NCI-H2029 (cell line): ENCODE measurements around the gene PRKCE.
"Not testable (repeated sequence)": the region's sequence is repeated elsewhere in the genome, so short reads cannot be mapped to it uniquely, and the experiment has no call there.

Source experiments
- DNase-seq: peaks from one replicate; lab custom pipeline; 2025; lab: John Stamatoyannopoulos, UW

PRKCE gene

DNA sequence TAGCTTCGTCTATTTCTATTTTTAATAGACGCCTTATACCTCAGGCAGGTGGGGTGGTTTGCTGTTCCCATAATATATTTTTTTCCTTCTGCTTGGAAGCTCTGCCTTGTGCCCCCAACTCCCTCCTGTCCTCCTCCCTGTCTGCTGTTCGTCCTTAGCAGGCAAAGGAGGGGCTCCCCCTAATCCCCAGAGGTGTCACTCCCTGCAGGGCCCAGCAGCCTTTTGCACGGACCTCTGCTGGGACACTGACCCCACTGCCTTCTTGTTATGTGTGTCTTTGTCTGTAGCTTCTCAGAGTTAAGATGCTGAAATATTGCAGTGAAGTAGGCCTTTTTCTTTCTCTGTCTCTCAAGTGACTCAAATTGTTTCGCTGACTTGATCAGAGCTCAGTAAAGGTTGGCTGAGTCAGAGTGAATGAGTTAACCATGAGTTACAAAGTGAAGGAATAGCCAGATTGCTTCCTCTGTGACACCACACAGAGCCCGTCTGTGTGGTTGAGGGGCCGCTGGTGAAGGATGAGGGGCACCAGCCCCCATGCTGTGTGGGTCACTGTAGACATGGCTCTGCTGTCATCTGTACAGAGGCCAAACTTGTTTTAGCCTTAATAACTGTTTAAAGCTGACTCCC, 47.7 kb downstream of the PRKCE start:
- no peak for DNase-seq

DNA sequence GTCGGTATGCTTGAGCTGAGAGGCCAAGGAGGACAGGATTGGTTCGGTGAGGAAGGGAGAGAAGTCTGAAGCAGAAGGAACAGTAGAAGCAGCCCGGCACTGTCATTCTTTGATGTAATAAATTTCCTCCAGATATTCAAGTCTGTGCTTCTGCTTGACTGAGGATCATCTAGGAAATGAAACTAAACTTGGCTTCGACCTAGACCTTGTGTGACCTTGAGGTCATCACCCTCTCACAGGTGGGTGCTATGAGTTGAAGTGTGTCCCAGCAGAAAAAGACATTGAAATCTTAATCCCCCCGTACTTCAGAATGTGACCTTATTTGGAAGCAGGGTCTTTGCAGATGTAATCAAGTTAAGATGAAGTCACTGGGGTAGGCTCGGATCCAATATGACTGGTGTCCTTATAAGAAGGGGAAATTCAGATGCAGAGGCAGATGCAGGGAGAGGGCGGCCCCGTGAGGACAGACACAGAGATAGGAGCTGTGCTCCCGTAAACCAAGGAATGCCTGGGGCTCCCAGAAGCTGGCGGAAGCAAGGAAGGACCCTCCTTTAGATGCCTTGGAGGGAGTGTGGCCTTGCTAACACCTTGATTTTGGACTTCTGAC, 49.0 kb downstream of the PRKCE start:
- no peak for DNase-seq

DNA sequence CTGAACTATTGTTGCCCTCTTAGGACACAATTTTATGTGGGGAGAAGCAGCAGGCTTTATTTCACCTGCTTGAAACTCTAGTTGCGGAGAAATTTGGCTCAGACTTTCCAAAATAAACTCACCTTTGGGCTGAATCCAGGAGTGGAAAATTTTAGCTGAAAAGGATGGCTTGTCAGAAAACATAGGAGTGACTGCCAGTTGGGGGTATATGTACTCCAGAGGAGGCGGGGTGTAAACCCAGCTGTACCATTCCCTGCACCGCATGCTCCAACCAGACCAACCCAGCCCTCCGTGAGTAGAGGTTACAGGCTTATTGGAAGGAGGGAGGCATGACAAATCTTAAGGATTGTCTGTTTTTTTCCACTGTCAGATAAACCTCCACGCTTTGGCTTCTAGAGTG, 53.8 kb downstream of the PRKCE start:
- DNase-seq, result no peak

DNA sequence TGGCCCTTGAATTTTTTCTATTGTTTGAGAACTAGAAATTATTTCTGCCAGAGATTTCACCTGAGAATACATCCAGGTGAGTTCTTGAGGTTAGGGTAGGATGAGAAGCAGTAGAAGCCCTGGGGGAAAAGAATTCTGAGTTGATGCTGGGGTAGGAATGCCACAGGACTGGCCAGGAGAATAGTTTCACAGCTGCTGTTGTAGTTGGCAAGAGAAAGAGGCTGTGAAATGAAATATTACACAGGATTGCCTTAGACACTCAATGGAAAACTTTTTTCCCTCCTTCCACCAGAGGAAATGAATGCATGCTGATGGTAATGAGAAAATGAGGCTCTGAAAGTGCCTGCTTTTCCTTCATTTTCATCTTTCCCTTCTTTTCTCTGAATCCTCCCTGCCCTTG, 54.6 kb downstream of the PRKCE start:
- no peak for DNase-seq

DNA sequence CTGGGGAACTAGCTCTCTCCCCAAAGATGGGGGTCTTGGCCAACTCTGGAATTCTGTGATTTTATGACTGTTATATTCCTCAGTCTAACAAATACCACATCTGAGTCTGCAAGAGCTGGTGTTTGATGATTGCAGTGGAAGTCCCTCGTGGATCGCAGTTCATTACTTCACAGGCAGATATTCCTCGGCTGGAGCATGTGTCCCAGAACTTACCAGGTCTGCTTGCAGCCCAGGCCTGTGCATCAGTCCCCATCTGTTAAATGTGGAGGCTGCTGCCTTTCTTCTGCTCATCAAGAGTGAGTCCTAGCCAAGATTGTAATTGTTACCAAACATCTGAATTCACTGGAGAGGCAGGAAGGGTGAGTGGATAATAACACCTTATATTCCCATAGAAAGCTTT, 55.5 kb downstream of the PRKCE start:
- no peak for DNase-seq

DNA sequence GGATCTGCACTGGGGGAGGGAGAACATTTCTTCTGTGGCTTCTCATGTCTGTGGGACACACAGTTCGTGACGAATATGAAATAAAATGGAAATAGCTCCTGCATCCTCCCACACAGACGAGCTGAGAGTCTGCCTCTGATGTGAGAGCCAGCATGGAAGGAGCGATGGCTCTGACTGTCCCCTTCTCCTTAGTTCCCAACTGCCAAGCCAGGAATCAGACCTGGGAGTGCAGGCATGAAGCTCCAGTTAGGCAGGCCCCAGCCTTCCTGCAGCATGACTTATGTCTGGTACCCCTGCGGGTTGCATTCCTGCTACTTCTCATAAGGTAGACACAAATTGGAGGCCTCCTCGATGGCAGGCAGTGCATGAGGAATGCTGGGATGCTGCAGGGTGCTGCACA, 56.2 kb downstream of the PRKCE start:
- DNase-seq, result no peak

DNA sequence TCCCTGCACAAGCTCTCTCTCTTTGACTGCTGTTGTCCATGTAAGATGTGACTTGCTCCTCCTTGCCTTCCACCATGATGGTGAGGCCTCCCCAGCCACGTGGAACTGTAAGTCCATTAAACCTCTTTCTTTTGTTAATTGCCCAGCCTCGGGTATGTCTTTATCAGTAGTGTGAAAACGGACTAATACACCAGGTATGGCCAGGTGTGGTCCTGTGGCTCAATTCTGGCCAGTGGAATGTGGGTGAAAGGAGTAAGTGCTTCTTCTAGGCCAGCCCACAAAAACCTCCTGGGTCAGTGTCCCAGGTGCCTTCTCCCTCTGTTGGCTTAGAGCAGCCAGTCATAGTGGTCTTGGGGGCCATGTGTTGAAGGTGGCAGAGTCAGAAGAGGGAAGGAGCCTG, 57.0 kb downstream of the PRKCE start:
- no peak for DNase-seq

DNA sequence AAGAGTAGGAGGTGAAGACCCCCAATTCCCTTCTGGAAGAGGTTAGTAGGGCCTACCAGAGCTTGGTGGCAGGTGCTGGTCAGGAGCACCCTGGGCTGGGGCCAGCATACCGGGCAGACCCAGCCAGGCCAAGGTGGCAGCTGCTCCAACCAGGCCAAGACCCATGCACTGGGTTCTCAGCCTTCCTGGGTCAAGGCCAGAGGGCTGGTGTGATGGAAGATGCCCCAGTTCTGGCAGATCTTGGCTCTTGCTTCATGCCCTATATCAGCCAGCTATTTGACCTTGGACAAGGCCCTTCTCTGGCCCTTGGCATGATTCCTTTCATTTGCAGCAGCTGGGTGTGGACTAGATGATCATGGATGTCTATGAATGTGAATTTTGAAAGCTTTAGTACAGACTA, 57.7 kb downstream of the PRKCE start:
- no peak for DNase-seq

DNA sequence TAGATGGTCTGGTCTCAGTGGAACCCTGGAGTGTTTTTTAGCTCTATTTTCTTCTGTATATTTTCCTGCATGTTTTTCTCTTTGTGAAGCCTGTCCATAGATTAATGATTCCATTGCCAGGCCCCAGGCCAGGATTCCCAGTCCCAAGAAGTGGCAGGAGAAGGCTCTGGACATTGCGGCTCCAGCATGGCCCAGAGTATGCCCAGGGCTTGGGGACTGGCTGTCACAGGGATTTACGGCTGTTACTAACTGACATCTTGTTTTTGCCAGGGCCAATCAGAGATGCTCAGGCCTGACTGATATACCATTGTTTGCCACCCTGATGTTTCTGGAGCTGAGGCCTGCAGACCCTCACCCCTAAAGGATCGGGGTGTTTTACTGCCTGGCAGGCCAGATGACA, 59.0 kb downstream of the PRKCE start:
- no peak for DNase-seq

DNA sequence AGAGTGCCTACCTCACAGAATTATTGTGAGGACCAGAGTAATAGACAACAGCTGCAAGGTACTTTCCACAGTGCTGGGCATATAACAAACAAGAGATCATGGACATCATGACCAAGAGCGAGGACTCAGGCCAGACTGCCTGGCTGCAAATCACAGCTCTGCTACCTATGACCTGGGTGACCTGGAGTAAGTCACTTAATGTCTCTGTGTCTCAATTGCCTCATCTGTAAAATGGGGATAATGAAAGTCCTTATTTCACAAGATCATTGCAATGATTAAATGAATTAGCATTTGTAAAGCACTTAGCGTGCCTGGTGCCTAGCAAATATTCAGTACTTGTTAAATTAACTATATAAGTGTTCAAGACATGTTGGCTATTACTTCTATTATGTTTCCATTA, 59.7 kb downstream of the PRKCE start:
- no peak for DNase-seq

DNA sequence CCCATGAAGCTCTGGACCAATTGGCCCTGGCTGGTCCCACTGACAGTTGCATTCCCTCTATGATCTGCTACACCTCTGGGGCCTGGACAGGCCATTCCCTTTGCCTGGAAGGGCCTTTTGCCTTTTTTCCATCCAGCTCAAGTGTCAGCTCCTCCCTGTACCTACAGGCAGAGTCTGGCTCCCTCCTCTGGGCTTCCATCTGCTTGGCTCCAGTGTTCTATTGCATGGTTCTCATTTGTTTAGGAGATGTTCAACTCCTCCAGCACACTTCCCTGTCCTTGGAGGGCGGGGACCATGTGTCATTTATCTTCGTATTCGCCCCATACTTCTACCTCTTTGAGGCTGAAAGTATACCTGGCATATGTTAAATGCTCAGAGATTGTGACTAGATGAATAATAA, 61.1 kb downstream of the PRKCE start:
- DNase-seq, result no peak

DNA sequence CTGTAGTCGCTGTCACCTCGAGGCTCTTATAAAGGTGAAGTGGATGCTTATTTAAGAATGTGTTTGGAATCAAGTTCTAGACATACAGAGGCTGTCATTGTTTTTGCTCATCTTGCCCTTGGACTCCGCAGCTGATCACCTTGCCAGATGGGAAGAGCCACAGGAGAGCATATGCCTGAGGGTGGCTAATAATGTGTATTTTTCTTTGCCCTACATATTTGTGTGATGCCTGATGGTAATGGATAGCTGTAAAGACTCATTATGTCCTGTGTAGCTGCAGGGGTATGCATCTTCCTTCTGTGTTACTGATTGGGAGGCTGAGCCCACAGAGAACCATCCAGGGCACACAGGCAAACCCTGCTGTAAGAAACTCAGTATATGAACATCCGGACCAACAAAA, 61.7 kb downstream of the PRKCE start:
- DNase-seq, result no peak

DNA sequence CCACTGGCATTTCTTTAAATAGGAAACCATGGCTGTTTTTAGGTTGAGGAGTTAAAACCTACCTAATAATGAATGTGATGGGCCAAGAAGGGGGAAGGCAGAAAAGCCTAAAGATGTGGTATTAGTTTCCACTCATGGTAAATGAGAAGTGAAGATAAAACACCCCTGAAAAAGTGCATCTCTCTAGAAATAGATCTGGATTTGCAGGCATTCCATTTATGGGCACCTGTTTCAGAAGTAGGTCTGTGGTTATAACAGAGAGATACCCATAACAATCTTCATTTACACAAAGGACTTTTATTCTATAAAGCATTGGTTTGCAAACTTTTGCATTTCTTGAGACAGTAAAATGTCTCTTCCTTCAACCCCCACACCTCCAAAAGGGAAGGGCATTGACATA, 62.1 kb downstream of the PRKCE start:
- no peak for DNase-seq

DNA sequence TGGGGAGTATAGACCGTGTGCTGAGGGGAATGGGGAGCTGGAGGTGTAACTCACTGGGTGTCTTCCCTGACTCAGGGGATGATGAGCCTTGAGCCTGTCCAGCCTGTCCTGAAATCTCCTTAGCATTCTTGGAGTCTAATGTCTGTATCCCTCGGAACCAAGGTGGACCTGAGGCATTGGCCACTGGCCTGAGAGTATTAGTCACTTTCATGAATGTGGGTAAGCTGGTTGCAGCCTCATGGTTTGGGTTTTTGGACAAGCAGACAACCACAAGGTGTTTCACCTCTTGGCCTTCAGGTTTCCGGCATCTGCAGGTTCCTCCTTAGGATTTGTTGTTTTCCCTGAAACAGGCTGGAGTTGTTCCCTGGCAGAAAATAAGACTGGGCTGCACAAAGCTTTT, 63.2 kb downstream of the PRKCE start:
- no peak for DNase-seq

DNA sequence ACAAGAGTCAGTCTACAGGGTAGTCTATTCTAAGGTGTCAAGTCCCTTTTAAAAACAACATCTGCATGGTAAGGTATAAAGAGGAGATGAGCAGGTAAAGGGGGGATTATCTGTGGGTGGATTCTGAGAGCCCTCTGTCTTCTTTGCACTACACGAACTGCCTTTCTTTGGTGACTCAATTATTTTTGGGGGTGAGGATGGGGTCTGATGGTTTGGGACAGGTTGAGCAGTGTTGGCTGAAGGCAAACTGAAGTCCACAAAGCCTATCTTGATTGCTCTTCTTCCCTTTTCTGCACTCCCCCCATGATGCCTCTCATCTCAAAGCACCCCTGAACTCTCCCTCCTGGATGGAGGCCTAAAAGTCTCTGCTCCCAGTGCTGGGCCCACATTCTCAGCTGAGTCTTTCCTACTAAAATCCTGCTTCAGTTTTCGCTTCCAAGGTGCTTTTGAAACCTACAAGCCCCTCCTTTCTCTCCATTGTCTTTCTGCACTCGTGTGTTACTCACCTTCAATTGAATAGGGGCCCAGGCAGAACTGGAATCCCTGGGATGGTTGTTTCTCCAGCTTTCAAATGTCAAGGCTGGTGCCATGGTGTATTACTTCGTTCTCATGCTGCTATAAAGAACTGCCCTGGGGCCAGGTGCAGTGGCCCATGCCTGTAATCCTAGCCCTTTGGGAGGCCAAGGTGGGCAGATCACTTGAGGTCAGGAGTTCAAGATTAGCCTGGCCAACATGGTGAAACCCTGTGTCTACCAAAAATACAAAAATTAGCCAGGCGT, 64.3 kb downstream of the PRKCE start:
- no peak for DNase-seq

DNA sequence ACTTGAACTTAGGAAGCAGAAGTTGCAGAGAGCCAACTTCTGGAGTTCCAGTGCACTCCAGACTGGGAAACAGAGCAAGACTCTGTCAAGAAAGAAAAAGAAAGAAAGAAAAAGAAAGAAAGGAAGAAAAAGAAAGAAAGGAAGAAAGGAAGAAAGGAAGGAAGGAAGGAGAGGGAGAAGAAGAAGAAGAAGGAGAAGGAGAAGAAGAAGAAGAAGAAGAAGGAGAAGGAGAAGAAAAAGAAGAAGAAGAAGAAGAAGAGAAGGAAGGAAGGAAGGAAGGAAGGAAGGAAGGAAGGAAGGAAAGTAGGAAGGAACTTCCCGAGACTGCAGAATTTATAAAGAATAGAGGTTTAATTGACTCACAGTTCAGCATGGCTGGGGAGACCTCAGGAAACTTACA, 65.0 kb downstream of the PRKCE start:
- not testable (repeated sequence) for DNase-seq

DNA sequence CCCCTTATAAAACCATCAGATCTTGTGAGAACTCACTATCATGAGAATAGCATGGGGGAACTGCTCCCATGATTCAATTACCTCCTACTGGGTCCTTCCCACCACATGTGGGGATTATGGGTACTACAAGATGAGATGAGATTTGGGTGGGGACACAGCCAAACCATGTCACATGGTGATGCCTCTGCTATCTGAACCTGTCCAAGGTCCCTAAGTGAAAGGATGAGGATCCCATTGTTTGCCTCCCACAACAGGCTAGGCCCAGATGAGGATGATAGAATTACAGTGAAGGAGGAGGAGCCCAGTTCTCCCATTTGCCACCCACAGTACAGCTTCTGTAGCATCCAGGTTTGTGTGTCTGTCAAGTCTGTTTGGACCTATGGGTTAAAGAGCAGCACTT, 65.4 kb downstream of the PRKCE start:
- no peak for DNase-seq

DNA sequence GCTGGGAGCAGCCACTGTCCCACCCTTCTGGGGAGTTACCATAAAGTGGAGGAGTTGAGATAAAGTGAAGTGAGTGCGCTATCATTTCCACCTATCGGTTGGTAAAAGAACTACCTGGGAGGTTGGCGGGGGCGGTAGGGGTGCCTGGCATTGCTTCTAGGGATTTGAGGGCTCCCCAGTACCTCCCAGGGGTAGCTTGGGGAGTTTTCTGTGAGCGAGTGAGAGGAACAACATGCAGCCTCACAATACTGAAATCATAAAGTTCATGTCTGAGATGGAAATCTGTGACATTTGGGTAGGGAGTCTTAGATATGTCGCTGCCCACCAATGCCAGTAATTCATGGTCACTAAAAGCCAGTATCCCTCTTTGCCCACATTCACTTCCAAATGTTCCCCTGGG, 68.7 kb downstream of the PRKCE start:
- no peak for DNase-seq

DNA sequence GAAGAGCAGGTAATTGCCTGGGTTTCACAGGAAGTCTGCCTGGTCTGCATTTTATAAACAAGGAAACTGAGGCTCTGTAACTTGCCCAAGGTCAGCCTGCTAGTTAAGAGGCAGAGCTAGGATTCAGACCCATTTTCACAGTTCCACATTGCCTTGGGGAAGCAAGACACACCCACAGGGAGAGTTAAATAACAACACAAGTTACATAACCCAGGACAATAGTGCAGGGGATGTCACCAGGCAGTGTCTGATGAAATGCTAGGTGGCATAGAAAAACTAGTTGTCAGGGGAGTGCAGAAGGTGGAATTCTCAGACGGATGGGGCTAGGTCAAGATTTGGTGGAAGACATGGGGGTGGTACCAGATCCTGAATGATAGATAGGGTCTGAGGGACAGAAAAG, 69.7 kb downstream of the PRKCE start:
- DNase-seq, result no peak

DNA sequence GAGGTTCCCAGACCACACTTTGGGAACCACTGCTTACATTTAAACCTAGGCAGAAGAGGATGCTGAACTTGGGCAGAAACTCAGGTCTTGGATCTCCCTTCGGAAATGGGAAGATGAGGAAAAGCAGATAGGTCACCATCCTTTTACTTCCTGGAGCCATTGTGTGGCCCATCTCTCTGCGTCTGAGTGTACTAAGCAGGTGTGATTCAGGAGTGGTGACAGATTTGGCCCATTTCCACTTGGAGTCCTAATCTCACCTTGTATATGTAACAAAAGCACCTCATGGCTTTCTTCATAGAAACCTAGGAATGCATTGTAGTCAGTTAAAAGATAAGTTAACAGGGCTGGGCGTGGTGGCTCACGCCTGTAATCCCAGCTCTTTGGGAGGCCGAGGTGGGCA, 71.0 kb downstream of the PRKCE start:
- DNase-seq, result no peak

DNA sequence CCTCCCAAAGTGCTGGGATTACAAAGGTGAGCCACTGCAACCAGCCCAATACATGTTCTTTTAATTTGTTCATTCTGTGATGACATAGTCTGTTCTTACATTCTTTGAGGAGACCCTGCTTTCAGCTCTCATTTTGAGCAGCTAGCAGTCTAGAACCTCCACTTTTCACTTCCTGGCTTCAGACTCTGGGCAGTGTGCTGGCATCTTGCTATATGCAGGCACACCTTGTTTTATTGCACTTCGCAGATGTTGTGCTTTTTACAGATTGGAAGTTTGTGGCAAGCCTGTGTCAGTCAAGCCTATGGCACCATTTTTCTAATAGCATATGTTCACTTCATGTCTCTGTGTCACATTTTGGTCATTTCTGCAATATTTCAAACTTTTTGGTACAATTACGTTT, 72.4 kb downstream of the PRKCE start:
- no peak for DNase-seq

DNA sequence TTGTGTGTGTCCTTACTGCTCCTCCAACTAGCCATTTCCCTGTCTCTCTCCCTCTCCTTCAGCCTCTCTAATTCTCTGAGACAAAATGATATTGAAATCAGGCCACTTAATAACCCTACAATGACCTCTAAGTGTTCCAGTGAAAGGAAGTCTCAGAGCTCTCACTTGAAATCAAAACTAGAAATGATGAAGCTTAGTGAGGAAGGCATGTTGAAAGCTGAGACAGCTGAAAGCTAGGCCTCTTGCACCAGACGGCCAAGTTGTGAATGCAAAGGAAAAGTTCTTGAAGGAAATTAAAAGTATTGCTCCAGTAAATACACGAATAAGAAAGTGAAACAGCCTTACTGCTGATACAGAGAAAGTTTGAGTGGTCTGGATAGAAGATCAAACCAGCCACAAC, 72.9 kb downstream of the PRKCE start:
- DNase-seq, result no peak

DNA sequence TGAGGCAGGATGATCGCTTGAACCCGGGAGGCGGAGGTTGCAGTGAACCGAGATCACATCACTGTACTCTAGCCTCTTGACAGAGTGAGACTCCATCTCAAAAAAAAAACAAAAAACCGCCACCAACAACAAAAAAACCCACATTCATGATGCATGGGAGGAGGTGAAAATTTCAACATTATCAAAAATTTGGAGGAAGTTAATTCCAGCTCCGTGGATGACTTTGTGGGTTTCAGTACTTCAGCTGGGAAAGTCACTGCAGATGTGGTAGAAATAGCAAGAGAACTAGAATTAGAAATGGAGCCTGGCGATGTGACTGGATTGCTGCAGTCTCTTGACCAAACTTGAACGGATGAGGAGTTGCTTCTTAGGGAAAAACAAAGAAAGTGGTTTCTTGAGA, 74.3 kb downstream of the PRKCE start:
- DNase-seq, result no peak

DNA sequence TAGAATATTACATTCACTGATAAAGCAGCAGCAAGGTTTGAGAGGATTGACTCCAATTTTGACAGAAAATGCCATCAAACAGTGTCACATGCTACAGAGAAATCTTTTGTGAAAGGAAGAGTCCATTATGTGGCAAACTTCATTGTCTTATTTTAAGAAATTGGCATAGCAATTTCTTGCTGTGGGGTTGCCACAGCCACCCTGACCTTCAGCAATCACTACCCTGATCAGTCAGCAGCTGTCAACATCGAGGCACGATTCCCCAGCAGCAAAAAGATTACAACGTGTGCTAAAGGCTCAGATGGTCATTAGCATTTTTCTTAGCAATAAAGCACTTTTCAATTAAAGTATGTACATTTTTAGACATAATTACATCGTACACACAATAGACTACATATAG, 74.7 kb downstream of the PRKCE start:
- DNase-seq, result no peak
